Measurements from ENCODE around the gene SHISA8.

Gene SHISA8

GRCh38 chr22:41915786-41916493 lies 1.1 kb upstream of the SHISA8 start:
- DNase-seq: no peak
- intact Hi-C loops (cut with DNase I): no loop called here

- intact Hi-C loops (cut with DNase I): no loop called here
- no peak for DNase-seq
Observed at GRCh38 chr22:41914611-41915034, 251 bp downstream of the SHISA8 start.

DNA sequence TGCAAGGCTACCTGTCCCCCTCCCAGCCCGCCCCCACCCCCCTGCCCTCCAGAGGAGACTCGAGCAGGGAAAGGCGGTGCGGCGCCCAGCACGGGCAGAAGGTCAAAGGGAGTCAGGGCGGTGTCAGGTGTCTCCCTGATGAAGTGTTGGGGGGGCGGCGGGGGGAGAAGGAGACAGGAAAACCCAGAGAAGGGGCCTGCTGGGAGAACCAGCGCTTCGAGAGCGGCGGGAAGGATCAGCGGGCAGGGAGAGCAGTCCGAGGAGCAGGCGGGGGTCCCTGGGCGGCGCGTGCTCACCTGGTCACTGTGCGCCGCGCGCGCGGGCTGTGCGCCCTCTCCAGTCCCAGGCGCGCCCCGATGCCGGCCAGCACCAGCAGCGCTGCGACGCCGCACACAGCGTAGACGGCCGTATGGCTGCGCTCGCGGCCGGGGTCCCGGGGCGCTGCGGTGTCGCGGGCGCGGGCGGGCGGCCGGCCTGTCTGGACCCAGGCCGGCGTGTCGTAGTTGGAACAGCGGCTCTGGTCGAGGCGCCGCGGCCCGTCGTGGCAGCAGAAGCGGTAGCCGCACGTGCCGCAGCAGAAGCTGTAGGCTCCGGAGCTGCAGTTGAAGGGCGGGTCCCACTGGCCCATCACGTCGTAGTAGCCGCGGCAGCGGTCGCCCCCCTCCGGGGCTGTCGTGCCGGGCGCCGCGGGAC lies 886 bp downstream of the SHISA8 start:
- DNase-seq: no peak
- intact Hi-C loops (cut with DNase I): no loop called here

GRCh38 chr22:41913040-41913719 lies 1.7 kb downstream of the SHISA8 start:
- no peak for DNase-seq
- intact Hi-C loops (cut with DNase I): no loop called here

DNA sequence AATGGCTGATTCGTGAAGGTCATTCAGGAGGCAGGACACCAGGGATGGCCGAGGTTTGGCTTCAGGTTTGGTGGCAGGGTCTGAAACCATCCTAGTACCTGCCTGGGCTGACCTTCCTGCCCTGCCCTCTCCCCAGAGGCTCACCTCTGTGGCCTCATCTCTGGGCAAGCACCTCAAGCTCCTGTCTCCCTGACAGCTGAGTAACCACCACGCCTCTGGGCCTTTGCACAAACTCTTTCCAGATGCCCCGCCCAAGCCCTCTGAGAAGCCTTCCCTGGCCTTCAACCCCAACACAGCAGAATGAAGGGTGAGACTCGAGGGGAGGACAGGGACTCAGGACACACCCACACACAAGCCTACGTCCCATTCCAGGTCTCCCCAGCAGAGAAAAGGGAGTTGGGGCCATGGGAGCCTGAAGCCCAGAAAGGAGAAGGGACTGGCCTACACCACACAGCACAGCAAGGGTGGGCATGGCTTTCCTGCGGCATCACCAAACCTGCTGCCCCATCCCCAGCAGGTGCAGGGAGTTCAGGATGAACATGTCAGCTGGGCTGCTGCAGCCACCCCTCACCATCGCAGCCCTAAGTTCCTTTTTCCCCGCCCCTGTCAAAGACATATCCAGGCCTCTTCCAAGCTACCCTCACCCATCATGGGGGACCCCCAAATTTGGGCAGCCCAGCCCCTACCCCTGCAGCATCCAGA lies 2.4 kb downstream of the SHISA8 start:
- DNase-seq: no peak
- intact Hi-C loops (cut with DNase I): no loop called here

- DNase-seq: no peak
- intact Hi-C loops (cut with DNase I): no loop called here
Observed at GRCh38 chr22:41911001-41911611, 3.8 kb downstream of the SHISA8 start.

- peak in 9 of 10 donors; percentile 48 to 94 (median 60) for DNase-seq
- intact Hi-C loops (cut with DNase I): no loop called here
Observed at GRCh38 chr22:41910050-41911000, 4.5 kb downstream of the SHISA8 start.

DNA sequence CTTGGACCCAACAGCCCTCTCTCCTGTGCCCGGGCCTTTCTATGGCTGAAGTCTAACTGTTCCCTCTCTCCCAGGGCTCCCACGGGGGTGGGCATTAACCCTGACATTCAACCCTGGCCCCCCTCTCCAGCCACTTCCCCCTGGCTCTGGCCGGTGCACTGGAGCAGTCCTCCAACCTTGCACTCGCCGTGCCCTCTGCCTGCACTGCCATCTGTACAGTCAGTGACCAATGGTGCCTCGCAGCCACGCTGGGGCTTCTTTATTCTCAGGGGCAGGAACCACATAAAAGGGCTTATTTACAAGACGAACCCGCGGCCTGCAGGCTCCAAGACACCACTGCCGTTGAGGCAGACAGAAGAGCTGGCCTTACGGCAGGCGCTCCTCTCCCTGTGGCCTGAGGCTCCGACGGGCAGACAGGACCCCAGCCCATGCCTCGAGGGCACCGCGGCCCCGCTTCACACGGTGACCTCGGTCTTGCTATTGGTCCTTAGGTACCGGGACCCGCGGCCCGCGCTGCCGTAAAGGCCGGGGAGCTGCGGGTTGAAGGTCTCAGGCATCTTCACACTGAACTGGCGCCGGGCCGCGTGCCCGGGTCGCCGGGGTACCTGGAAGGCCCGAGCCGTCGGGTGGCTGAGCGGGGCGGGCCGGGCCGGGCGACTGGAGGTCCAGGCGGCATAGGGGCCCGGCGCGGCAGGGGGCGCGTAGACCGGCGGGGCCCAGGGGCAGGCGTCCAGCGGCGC lies 5.4 kb downstream of the SHISA8 start:
- DNase-seq: peak in 2 of 10 donors; percentile 39 to 84
- intact Hi-C loops (cut with DNase I): no loop called here

- DNase-seq: peak in 2 of 10 donors; percentile 84 to 90
Observed at GRCh38 chr22:41908411-41909309, 6.2 kb downstream of the SHISA8 start.

DNA sequence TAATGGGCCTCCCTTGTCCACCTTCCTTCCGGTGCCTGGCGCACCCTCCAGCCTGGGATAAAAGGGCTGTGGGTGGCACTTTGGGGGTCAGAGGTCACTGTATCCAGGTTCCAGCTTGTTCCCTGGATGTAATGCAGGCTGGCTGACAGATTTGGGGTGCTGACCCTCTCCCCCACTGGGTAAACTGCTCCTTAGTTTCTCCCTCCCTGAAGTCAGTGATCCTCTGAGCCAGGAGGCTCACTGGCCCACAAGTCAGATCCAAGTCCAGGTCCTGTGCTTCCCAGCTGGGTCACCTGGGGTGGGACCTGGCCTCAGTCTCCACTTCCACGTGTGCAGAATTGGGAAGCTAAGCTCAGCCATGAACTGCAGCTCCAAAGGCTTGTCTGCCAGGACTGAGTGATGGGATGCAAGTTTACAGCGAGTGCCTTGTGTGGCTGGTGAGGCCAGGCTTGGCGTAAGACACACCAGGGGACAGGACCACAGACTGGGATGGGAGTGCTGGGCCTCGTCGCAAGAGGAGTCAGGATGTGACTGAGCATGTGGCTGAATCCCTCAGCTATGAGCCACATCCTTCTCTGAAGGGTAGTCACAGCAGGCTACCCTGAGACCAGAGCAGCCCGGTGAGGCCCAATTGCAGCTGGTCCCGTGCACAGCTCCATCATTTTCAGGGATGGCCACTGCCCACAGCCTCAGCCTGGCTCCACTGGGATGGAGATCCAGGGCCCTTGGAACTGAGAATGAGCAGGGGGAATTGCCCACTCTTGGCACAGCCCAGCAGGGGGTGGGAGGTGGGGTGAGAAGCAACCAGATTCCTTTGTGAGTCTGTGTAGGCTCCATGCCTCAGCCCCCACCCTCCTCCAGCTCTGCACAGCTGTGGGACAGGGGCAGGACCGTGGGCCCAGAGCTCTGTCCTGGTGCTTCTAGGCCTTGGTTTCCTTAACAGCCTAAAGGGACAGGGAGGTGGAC lies 7.2 kb downstream of the SHISA8 start:
- intact Hi-C loops (cut with DNase I): no loop called here
- peak in 1 of 10 donors; percentile 62 for DNase-seq

More at GRCh38 chr22:41908411-41909309, 6.2 kb downstream of the SHISA8 start:
- intact Hi-C loops (cut with DNase I): no loop called here

GRCh38 chr22:41906822-41907221 lies 8.1 kb downstream of the SHISA8 start:
- intact Hi-C loops (cut with DNase I): no loop called here
- peak in 2 of 10 donors; percentile 34 to 61 for DNase-seq

GRCh38 chr22:41905411-41906202 lies 9.3 kb downstream of the SHISA8 start:
- intact Hi-C loops (cut with DNase I): no loop called here
- peak in 2 of 10 donors; percentile 62 to 66 for DNase-seq

GRCh38 chr22:41904450-41905410 lies 10.1 kb downstream of the SHISA8 start:
- intact Hi-C loops (cut with DNase I): no loop called here
- DNase-seq: peak in 2 of 10 donors; percentile 71 to 83

DNA sequence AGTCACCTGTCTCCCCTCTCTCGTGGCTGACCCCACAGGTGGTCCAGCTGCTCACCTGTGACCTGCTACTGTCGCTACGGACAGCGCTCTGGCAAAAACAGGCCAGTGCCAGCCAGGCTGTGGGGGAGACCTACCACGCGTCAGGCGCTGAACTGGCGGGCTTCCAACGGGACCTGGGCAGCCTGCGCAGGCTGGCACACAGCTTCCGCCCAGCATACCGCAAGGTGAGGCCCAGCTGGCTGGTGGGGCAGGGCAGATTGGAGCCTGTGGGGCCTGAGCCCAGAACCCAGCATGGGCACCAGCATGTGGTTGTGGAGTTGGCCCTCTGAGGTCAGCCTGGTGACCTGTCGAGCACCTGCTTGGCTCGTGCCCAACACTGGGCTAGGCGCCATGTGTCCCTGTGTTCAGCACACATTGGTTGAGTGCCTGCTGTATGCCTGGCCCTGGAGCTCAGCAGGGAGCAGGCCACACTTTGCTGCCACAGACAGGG lies 11.9 kb downstream of the SHISA8 start:
- intact Hi-C loops (cut with DNase I): no loop called here
- DNase-seq: peak in 4 of 10 donors; percentile 19 to 83 (median 54)
